CD4-positive, CD25-positive, alpha-beta regulatory T cell (primary cell): ENCODE results near the gene LPCAT2. TPM values are rescaled to one million over a fixed set of nuclear protein-coding genes. Genes with fewer than 3 reads are reported as not detected.

Experiments used
- ATAC-seq, 2 donors: fragments of 150-1000 bp; cut with Tn5 transposase; one replicate each; pipeline ENCODE4 v1.10.0; 2021; ENCODE audit warnings: low read depth in 2 of 2, moderate number of reproducible peaks in 2 of 2, moderate library complexity in 1 of 2
- DNase-seq, 3 donors: peaks; one replicate each; pipeline versions ENCODE4 v3.0.0 to v3.0.0-alpha.2; 2012 to 2022; ENCODE audit warnings: mixed read lengths in 1 of 3
- H3K27ac ChIP-seq: one replicate; pipeline ENCODE4 v1.7.0; 2013; ENCODE audit warnings: mild to moderate bottlenecking, low read length; ENCODE audit not compliant: insufficient read depth, poor library complexity, severe bottlenecking
- H3K27me3 ChIP-seq: one replicate; pipeline ENCODE4 v1.7.0; 2013; ENCODE audit warnings: low read length; ENCODE audit not compliant: control insufficient read depth, insufficient read depth
- H3K36me3 ChIP-seq: one replicate; pipeline ENCODE4 v1.7.0; 2013; ENCODE audit warnings: mild to moderate bottlenecking, low read length, moderate library complexity; ENCODE audit not compliant: control insufficient read depth, insufficient read depth
- H3K4me1 ChIP-seq: 2 replicates; pipeline ENCODE4 v1.7.0; 2013; ENCODE audit warnings: mild to moderate bottlenecking, low read length; ENCODE audit not compliant: insufficient read depth, control insufficient read depth, poor library complexity, severe bottlenecking
- H3K4me3 ChIP-seq: one replicate; pipeline ENCODE4 v1.7.0; 2013; ENCODE audit warnings: low read depth, mild to moderate bottlenecking, low read length, moderate library complexity
- H3K9me3 ChIP-seq, 2 experiments: 1 replicate in 1 of 2; 2 replicates in 1 of 2; pipeline ENCODE4 v1.7.0; 2013; ENCODE audit warnings: low read length in 2 of 2, mild to moderate bottlenecking in 1 of 2, moderate library complexity in 1 of 2; ENCODE audit not compliant: control insufficient read depth in 2 of 2
- H3K27ac Mint-ChIP-seq, 3 donors: one replicate each; pipeline ENCODE4 v1.8.0; 2020 to 2022; ENCODE audit warnings: mild to moderate bottlenecking in 3 of 3, mixed read lengths in 3 of 3, moderate library complexity in 2 of 3
- H3K27me3 Mint-ChIP-seq: one replicate; pipeline ENCODE4 v1.8.0; 2022; ENCODE audit warnings: mild to moderate bottlenecking, mixed read lengths
- H3K36me3 Mint-ChIP-seq: one replicate; pipeline ENCODE4 v1.8.0; 2020; ENCODE audit warnings: mixed read lengths
- H3K4me1 Mint-ChIP-seq, 4 donors: one replicate each; pipeline ENCODE4 v1.8.0; 2020 to 2022; ENCODE audit warnings: mixed read lengths in 4 of 4, mild to moderate bottlenecking in 1 of 4
- H3K4me3 Mint-ChIP-seq, 4 donors: one replicate each; pipeline ENCODE4 v1.8.0; 2020 to 2022; ENCODE audit warnings: mild to moderate bottlenecking in 4 of 4, mixed read lengths in 4 of 4, moderate library complexity in 3 of 4
- H3K9me3 Mint-ChIP-seq, 7 donors: one replicate each; pipeline ENCODE4 v1.8.0; 2020 to 2022; ENCODE audit warnings: mixed read lengths in 7 of 7, mild to moderate bottlenecking in 3 of 7, moderate library complexity in 2 of 7
- polyA plus RNA-seq, 4 donors: library from polyadenylated mRNA; unstranded; fragments of 300-500 nt; fragmentation: Illumina TruSeq; gene quantifications; one replicate each; pipeline ENCODE4 v1.2.3, GENCODE V29; 2021
- total RNA-seq: library from RNA; stranded (reverse); gene quantifications from one replicate; pipeline ENCODE4 v1.2.3, GENCODE V29; 2022

The LPCAT2 gene
- total and polyA plus RNA-seq, 5 donors from 2014 or later = 0.13 to 0.57 (median 0.14) TPM; not detected in 1

GRCh38 chr16:55530316-55530856 lies 21.5 kb downstream of the LPCAT2 start:
- no peaks in the 10 kb centered on the region for H3K9me3 ChIP-seq
- ATAC-seq = no peak
- no peaks in the 10 kb centered on the region for H3K4me1 Mint-ChIP-seq
- H3K9me3 Mint-ChIP-seq = no peaks in the 10 kb centered on the region
- H3K27me3 Mint-ChIP-seq = no peaks in the 10 kb centered on the region
- no peak overlapping the region for H3K27ac ChIP-seq
- H3K4me3 Mint-ChIP-seq = no peak overlapping the region
- DNase-seq = no peak
- no peaks in the 10 kb centered on the region for H3K27me3 ChIP-seq
- no peaks in the 10 kb centered on the region for H3K4me1 ChIP-seq
- no peak overlapping the region for H3K27ac Mint-ChIP-seq
- H3K4me3 ChIP-seq = no peak overlapping the region
- H3K36me3 Mint-ChIP-seq = no peaks in the 10 kb centered on the region
- H3K36me3 ChIP-seq = no peaks in the 10 kb centered on the region

- no peaks in the 10 kb centered on the region for H3K9me3 ChIP-seq
- no peaks in the 10 kb centered on the region for H3K36me3 ChIP-seq
- Mint-ChIP-seq H3K4me1 (no peaks in the 10 kb centered on the region), H3K36me3 (no peaks in the 10 kb centered on the region), H3K27me3 (no peaks in the 10 kb centered on the region), H3K27ac (no peak overlapping the region), H3K4me3 (no peak overlapping the region), H3K9me3 (no peaks in the 10 kb centered on the region)
- DNase-seq = no peak
- H3K27ac ChIP-seq = no peak overlapping the region
- H3K4me1 ChIP-seq = no peaks in the 10 kb centered on the region
- no peak overlapping the region for H3K4me3 ChIP-seq
- H3K27me3 ChIP-seq = no peaks in the 10 kb centered on the region
- no peak for ATAC-seq
Measured at GRCh38 chr16:55532227-55532626, 23.4 kb downstream of the LPCAT2 start.

- no peaks in the 10 kb centered on the region for H3K36me3 Mint-ChIP-seq
- Histone ChIP-seq H3K9me3 (no peaks in the 10 kb centered on the region), H3K4me1 (no peaks in the 10 kb centered on the region), H3K27ac (no peak overlapping the region), H3K4me3 (no peak overlapping the region), H3K36me3 (no peaks in the 10 kb centered on the region), H3K27me3 (no peaks in the 10 kb centered on the region)
- no peak overlapping the region for H3K4me3 Mint-ChIP-seq
- no peaks in the 10 kb centered on the region for H3K27me3 Mint-ChIP-seq
- H3K27ac Mint-ChIP-seq = no peak overlapping the region
- H3K9me3 Mint-ChIP-seq = no peaks in the 10 kb centered on the region
- ATAC-seq = no peak
- no peaks in the 10 kb centered on the region for H3K4me1 Mint-ChIP-seq
- no peak for DNase-seq
Measured at GRCh38 chr16:55534756-55535155, 25.9 kb downstream of the LPCAT2 start.

GRCh38 chr16:55539049-55539448 lies 30.2 kb downstream of the LPCAT2 start:
- Mint-ChIP-seq H3K4me3 (no peak overlapping the region), H3K36me3 (no peaks in the 10 kb centered on the region), H3K27ac (no peak overlapping the region), H3K9me3 (no peaks in the 10 kb centered on the region), H3K27me3 (no peaks in the 10 kb centered on the region), H3K4me1 (no peaks in the 10 kb centered on the region)
- no peak overlapping the region for H3K4me3 ChIP-seq
- no peak for DNase-seq
- no peaks in the 10 kb centered on the region for H3K9me3 ChIP-seq
- H3K4me1 ChIP-seq = no peaks in the 10 kb centered on the region
- ATAC-seq = no peak
- H3K27me3 ChIP-seq = no peaks in the 10 kb centered on the region
- no peaks in the 10 kb centered on the region for H3K36me3 ChIP-seq
- no peak overlapping the region for H3K27ac ChIP-seq

- Histone ChIP-seq H3K4me1 (no peaks in the 10 kb centered on the region), H3K9me3 (no peaks in the 10 kb centered on the region), H3K36me3 (no peaks in the 10 kb centered on the region), H3K4me3 (no peak overlapping the region), H3K27me3 (no peaks in the 10 kb centered on the region), H3K27ac (no peak overlapping the region)
- no peaks in the 10 kb centered on the region for H3K4me1 Mint-ChIP-seq
- H3K27ac Mint-ChIP-seq = no peak overlapping the region
- ATAC-seq = no peak
- no peak overlapping the region for H3K4me3 Mint-ChIP-seq
- no peaks in the 10 kb centered on the region for H3K36me3 Mint-ChIP-seq
- H3K9me3 Mint-ChIP-seq = no peaks in the 10 kb centered on the region
- H3K27me3 Mint-ChIP-seq = no peaks in the 10 kb centered on the region
- DNase-seq = no peak
Measured at GRCh38 chr16:55539488-55539887, 30.6 kb downstream of the LPCAT2 start.

- H3K4me3 ChIP-seq = no peak overlapping the region
- Mint-ChIP-seq H3K4me1 (no peaks in the 10 kb centered on the region), H3K36me3 (no peaks in the 10 kb centered on the region), H3K27me3 (no peaks in the 10 kb centered on the region), H3K9me3 (no peaks in the 10 kb centered on the region), H3K27ac (no peak overlapping the region), H3K4me3 (no peak overlapping the region)
- DNase-seq (no peak), ATAC-seq (no peak)
- no peaks in the 10 kb centered on the region for H3K36me3 ChIP-seq
- H3K4me1 ChIP-seq = no peaks in the 10 kb centered on the region
- no peak overlapping the region for H3K27ac ChIP-seq
- H3K27me3 ChIP-seq = no peaks in the 10 kb centered on the region
- no peaks in the 10 kb centered on the region for H3K9me3 ChIP-seq
Measured at GRCh38 chr16:55540221-55540620, 31.3 kb downstream of the LPCAT2 start.

GRCh38 chr16:55542459-55543082 lies 33.7 kb downstream of the LPCAT2 start:
- Mint-ChIP-seq H3K27me3 (peaks cover 5% of the 10 kb centered on the region), H3K27ac (no peak overlapping the region), H3K36me3 (no peaks in the 10 kb centered on the region), H3K9me3 (no peaks in the 10 kb centered on the region), H3K4me1 (no peaks in the 10 kb centered on the region), H3K4me3 (no peak overlapping the region)
- no peak for ATAC-seq
- Histone ChIP-seq H3K27ac (no peak overlapping the region), H3K4me1 (no peaks in the 10 kb centered on the region), H3K4me3 (no peak overlapping the region), H3K9me3 (no peaks in the 10 kb centered on the region), H3K27me3 (no peaks in the 10 kb centered on the region), H3K36me3 (no peaks in the 10 kb centered on the region)
- no peak for DNase-seq

GRCh38 chr16:55543472-55543871 lies 34.6 kb downstream of the LPCAT2 start:
- Mint-ChIP-seq H3K27me3 (peaks cover 5% of the 10 kb centered on the region), H3K36me3 (no peaks in the 10 kb centered on the region), H3K27ac (no peak overlapping the region), H3K4me3 (no peak overlapping the region), H3K4me1 (no peaks in the 10 kb centered on the region), H3K9me3 (no peaks in the 10 kb centered on the region)
- no peaks in the 10 kb centered on the region for H3K36me3 ChIP-seq
- ATAC-seq (no peak), DNase-seq (no peak)
- H3K27ac ChIP-seq = no peak overlapping the region
- H3K4me3 ChIP-seq = no peak overlapping the region
- H3K27me3 ChIP-seq = no peaks in the 10 kb centered on the region
- H3K9me3 ChIP-seq = no peaks in the 10 kb centered on the region
- H3K4me1 ChIP-seq = no peaks in the 10 kb centered on the region
